ENCODE data around the gene WDR33.

The WDR33 gene

GRCh38 chr2:127671557-127672302, 139.2 kb downstream of the WDR33 start:
- no peak for DNase-seq (ENCODE audit: extremely low spot score)
- CTCF ChIA-PET = interaction anchor here (0.9 kb wide), 1 partner anchor 22 kb away, joined by 3 read pairs; no protein-coding TSS in a partner anchor
- POLR2A ChIA-PET = no interaction called here
- TF ChIP-seq, protein P1, sequence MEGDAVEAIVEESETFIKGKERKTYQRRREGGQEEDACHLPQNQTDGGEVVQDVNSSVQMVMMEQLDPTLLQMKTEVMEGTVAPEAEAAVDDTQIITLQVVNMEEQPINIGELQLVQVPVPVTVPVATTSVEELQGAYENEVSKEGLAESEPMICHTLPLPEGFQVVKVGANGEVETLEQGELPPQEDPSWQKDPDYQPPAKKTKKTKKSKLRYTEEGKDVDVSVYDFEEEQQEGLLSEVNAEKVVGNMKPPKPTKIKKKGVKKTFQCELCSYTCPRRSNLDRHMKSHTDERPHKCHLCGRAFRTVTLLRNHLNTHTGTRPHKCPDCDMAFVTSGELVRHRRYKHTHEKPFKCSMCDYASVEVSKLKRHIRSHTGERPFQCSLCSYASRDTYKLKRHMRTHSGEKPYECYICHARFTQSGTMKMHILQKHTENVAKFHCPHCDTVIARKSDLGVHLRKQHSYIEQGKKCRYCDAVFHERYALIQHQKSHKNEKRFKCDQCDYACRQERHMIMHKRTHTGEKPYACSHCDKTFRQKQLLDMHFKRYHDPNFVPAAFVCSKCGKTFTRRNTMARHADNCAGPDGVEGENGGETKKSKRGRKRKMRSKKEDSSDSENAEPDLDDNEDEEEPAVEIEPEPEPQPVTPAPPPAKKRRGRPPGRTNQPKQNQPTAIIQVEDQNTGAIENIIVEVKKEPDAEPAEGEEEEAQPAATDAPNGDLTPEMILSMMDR (IDR thresholded peaks at IDR 0.05; ENCODE audit: control extremely low read depth, extremely low read depth, low read depth, missing control alignments) = no peak

DNA sequence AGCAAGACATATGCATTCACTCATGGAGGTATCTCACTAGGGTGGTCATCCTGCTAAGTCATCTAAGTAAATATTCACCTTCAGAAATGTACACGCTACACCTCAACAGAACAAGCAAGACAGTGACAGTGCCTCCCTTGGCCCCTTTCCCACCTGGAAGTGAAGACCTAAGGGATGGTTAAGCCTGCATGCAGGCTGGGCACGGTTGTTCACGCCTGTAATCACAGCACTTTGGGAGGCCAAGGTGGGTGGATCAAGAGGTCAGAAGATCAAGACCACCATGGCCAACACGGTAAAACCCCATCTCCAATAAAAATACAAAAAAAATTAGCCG, 140.0 kb downstream of the WDR33 start:
- ChIA-PET POLR2A (no interaction called here), CTCF (no interaction called here)

DNA sequence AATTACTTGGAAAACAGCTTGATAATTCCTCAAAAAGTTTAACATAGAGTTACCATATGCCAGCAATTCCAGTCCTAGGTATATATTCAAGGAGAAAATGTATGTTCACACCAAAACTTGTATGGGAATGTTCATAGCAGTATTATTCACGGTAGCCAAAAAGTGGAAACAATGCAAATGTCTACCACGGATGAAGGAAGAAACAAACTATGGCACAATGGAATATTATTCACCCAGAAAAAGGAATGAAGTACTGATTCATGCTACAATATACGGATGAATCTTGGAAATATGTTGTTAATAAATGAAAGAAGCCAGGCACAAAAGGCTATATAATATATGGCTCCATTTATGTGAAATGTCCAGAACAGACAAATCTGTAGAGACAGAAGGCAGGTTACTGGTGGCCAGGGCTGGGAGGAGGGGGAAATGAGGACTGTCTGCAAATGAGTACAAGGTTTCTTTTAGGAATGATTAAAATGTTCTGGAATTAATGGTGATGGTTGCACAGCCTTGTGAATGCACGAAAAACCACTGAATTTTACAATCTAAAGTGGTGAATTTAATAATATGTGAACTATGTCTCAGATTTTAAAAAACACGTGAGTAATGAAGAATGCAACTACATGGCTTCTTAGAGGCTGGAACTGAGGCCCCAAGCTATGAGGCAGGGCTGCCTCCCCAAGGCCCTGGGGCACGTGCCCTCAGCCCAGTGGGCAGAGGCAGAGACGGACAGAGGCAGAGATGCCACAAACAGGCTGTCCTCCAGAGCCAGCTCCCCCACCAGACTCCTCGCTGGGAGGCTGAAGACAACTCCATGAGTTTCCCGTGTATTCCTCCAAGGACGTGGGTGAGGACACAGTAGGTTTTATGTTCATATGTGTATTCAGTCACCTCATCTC, 140.7 kb downstream of the WDR33 start:
- ChIA-PET CTCF (interaction anchor here (0.9 kb wide), 1 partner anchor 79 kb away, joined by 3 read pairs; no protein-coding TSS in a partner anchor), POLR2A (no interaction called here)
- DNase-seq (ENCODE audit: extremely low spot score) = no peak
- TF ChIP-seq, protein P1 (IDR thresholded peaks at IDR 0.05; ENCODE audit: control extremely low read depth, extremely low read depth, low read depth, missing control alignments) = no peak

More for the DNA sequence above, 140.0 kb downstream of the WDR33 start:
- DNase-seq (ENCODE audit: extremely low spot score) = no peak
- TF ChIP-seq, protein P1 (IDR thresholded peaks at IDR 0.05; ENCODE audit: control extremely low read depth, extremely low read depth, low read depth, missing control alignments) = no peak

GRCh38 chr2:127669056-127669455, 141.9 kb downstream of the WDR33 start:
- CTCF ChIA-PET = no interaction called here
- POLR2A ChIA-PET = no interaction called here
- TF ChIP-seq, protein P1 (IDR thresholded peaks at IDR 0.05; ENCODE audit: control extremely low read depth, extremely low read depth, low read depth, missing control alignments) = no peak
- no peak for DNase-seq (ENCODE audit: extremely low spot score)

- TF ChIP-seq, protein P1 (IDR thresholded peaks at IDR 0.05; ENCODE audit: control extremely low read depth, extremely low read depth, low read depth, missing control alignments) = no peak
- ChIA-PET POLR2A (no interaction called here), CTCF (no interaction called here)
- DNase-seq (ENCODE audit: extremely low spot score) = no peak
These were observed 145.6 kb downstream of the WDR33 start for GRCh38 chr2:127665267-127665893.

DNA sequence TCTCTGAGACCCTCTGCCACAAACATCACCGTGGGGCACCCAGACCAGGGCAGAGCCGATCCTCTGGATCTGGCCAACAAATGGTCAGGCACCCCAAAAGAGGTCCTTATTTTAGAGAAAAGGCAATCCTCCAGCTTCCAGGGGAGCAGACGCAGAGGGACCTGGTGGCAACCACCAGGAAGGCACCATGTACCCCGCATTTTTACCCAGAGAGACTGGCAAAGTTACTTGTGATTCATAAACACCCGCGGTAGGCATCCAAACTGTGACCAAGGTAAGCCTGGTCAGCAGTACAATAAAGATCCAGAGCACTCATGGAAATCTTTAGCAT, 146.1 kb downstream of the WDR33 start:
- no peak for DNase-seq (ENCODE audit: extremely low spot score)
- TF ChIP-seq, protein P1 (IDR thresholded peaks at IDR 0.05; ENCODE audit: control extremely low read depth, extremely low read depth, low read depth, missing control alignments) = no peak
- POLR2A ChIA-PET = no interaction called here
- CTCF ChIA-PET = interaction anchor here (1.0 kb wide), 1 partner anchor 15 kb away, joined by 3 read pairs; no protein-coding TSS in a partner anchor
